Stimulated activated naive CD8-positive, alpha-beta T cell treated with anti-CD3 and anti-CD28 coated beads, Interleukin-15, amount 100 ng/mL, for 72 hours (primary cell): ENCODE results near the gene RETREG1.
"Not testable (repeated sequence)": the region's sequence is repeated elsewhere in the genome, so short reads cannot be mapped to it uniquely, and the experiment has no call there.

Source experiments
- ATAC-seq: fragments of 150-1000 bp; cut with Tn5 transposase; 2 replicates; pipeline ENCODE4 v1.10.0; 2021; ENCODE audit warnings: mild to moderate bottlenecking, moderate library complexity
- DNase-seq, 2 donors: peaks; one replicate each; pipeline ENCODE4 v3.0.0; 2021 to 2022
- H3K27ac Mint-ChIP-seq, 2 donors: one replicate each; pipeline ENCODE4 v1.8.0; 2022; ENCODE audit warnings: mild to moderate bottlenecking in 2 of 2, mixed read lengths in 2 of 2, moderate library complexity in 2 of 2
- H3K27me3 Mint-ChIP-seq: one replicate; pipeline ENCODE4 v1.8.0; 2022; ENCODE audit warnings: mixed read lengths
- H3K4me1 Mint-ChIP-seq: one replicate; pipeline ENCODE4 v1.8.0; 2022; ENCODE audit warnings: mild to moderate bottlenecking, mixed read lengths
- H3K4me3 Mint-ChIP-seq, 2 donors: one replicate each; pipeline ENCODE4 v1.8.0; 2022; ENCODE audit warnings: mild to moderate bottlenecking in 2 of 2, mixed read lengths in 2 of 2, moderate library complexity in 1 of 2
- H3K9me3 Mint-ChIP-seq, 2 donors: one replicate each; pipeline ENCODE4 v1.8.0; 2022; ENCODE audit warnings: mixed read lengths in 2 of 2

The RETREG1 gene

DNA sequence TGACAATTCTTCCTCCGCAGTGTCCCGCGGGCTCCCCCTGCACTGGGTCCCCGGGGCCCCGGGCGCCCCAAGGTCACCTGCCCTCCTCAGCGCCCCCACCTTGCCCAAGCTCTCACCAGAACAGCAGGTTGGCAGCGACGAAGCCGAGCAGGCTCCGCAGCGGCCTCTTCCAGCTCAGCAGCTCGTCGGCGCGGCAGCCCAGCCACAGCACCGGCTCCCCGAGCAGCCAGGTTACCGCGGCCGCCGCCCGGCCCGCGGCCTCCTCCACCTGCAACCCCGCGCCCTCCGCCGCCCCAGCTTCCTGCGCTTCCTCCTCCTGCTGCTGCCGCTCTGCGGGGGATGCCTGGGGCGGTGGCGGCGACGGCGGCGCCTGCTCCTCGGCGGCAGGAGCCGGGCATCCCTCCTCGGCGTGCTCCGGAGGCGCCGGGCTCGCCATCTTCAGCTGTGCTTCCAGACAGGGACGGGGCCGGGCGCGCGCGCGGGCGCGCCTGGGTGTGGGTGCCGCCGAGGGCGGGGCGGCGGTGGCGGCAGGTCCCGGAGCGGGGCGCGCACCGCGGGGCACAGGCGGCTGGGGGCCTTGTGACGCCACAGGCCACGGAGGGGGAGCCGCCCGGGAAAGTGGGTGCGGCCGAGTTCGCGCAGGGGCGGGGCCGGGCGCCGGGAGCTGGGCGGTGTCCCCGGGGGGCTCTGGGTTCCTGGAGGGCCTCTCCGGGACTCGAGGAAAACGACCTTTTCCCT lies at the start of gene RETREG1:
Gene RETREG1, minus strand, starts transcription at position 462 of the 738 bp plus-strand sequence. Its CDS starts 26 bp downstream, at position 436.
- peak; percentile 84 for ATAC-seq
- DNase-seq: peak; percentile 82 to 84
- Mint-ChIP-seq H3K27ac (peak within 1 kb of the TSS; percentile 96 to 98), H3K4me1 (peaks cover 44% of the 10 kb centered on the region), H3K4me3 (no peak within 1 kb of the TSS), H3K27me3 (no peaks in the 10 kb centered on the region), H3K9me3 (no peaks in the 10 kb centered on the region)

DNA sequence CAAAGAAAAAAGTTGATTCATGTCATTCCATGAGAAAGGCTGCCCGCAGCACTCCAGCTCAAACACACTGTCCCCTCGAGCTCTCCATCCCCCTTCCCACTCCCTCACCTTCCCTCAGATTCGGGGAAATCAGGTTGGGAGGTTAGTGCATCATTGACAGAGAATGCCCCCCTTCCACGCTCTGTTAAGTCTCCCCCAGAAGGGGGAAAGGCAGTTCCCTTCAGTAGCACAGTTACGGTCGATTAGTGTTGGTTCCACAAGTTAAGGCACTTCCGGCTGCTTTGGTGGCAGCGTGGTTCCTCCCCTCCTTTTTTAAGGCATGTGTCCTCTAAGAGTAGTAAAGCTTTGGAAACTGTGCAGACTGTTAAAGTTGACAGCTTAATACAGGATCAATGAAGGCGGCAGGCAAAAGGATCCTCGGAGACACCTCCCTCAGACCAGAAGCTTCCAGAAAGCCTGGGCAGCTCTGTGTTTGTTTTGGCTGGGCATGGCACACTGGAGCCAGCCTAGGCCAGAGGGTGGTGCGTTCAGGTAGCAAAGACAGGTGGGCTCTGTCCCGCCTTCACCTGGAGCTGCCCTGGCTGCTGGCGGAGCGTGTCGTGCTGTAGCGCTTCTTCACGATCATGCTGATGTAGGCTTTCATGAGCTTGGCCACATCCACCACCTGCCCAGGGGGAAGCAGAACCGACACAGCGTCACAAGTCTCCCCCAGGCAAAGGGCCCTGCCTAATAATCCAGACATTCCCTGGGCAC lies 49.5 kb upstream of the RETREG1 start:
- H3K27ac Mint-ChIP-seq: no peak overlapping the region
- ATAC-seq (peak; percentile 49), DNase-seq (no peak)
- H3K4me1 Mint-ChIP-seq: peaks cover 6% of the 10 kb centered on the region
- H3K4me3 Mint-ChIP-seq: no peak overlapping the region
- H3K27me3 Mint-ChIP-seq: no peaks in the 10 kb centered on the region
- no peaks in the 10 kb centered on the region for H3K9me3 Mint-ChIP-seq

DNA sequence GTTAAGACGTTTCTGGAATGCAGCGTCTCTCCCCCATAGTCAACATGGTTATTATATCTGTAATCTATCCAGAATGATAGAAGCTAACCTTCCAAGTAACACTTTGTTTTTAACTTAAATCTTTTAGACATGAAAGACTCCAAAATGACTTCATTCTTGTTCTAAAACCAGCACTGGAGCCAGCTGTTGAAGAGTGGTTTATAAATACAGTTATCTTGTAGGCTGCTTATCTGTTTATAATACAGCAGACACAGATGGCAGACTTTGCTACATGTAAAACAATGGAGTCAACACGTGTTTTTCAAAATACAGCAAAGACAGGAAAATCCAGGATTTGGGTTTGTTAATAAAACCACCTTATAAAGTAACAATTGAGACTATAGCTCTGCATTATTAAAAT lies 48.8 kb upstream of the RETREG1 start:
- ATAC-seq (no peak), DNase-seq (no peak)
- Mint-ChIP-seq H3K4me3 (no peak overlapping the region), H3K27me3 (no peaks in the 10 kb centered on the region), H3K27ac (no peak overlapping the region), H3K4me1 (peaks cover 6% of the 10 kb centered on the region), H3K9me3 (no peaks in the 10 kb centered on the region)

GRCh38 chr5:16664368-16664767 lies 47.6 kb upstream of the RETREG1 start:
- Mint-ChIP-seq H3K27me3 (no peaks in the 10 kb centered on the region), H3K27ac (no peak overlapping the region), H3K9me3 (no peaks in the 10 kb centered on the region), H3K4me3 (no peak overlapping the region), H3K4me1 (peaks cover 6% of the 10 kb centered on the region)
- no peak for ATAC-seq
- no peak for DNase-seq

DNA sequence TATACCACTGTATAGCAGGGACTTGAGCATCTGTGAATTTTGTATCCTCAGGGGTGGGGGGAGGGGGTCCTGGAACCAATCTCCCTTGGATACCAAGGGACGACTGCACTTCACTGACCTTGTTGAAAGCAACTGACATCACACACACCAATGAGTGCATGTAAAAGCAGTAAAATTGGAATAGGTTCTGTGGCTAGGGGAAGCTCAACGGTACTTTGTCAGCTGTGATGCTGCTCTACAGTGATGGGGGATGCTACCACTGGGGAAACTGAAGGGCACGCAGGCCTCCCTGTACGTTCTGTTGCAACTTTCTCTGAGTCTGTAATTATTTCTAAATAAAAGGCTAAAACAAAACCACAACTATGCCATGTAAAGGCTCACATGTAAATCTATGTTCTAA lies 47.0 kb upstream of the RETREG1 start:
- no peak overlapping the region for H3K4me3 Mint-ChIP-seq
- DNase-seq (no peak), ATAC-seq (no peak)
- no peak overlapping the region for H3K27ac Mint-ChIP-seq
- H3K9me3 Mint-ChIP-seq: no peaks in the 10 kb centered on the region
- peaks cover 6% of the 10 kb centered on the region for H3K4me1 Mint-ChIP-seq
- H3K27me3 Mint-ChIP-seq: no peaks in the 10 kb centered on the region

- H3K4me1 Mint-ChIP-seq: peaks cover 6% of the 10 kb centered on the region
- no peak overlapping the region for H3K4me3 Mint-ChIP-seq
- no peaks in the 10 kb centered on the region for H3K27me3 Mint-ChIP-seq
- DNase-seq (no peak), ATAC-seq (no peak)
- peaks cover 0 to 5% of the 10 kb centered on the region in 2 donors for H3K9me3 Mint-ChIP-seq
- no peak overlapping the region for H3K27ac Mint-ChIP-seq
Measured at GRCh38 chr5:16661713-16662112, 44.9 kb upstream of the RETREG1 start.

- H3K9me3 Mint-ChIP-seq: peaks cover 0 to 5% of the 10 kb centered on the region in 2 donors
- peaks cover under 1% of the 10 kb centered on the region for H3K4me1 Mint-ChIP-seq
- DNase-seq: no peak
- no peak overlapping the region for H3K27ac Mint-ChIP-seq
- H3K27me3 Mint-ChIP-seq: no peaks in the 10 kb centered on the region
- no peak overlapping the region for H3K4me3 Mint-ChIP-seq
- no peak for ATAC-seq
Measured at GRCh38 chr5:16660982-16661381, 44.2 kb upstream of the RETREG1 start.

DNA sequence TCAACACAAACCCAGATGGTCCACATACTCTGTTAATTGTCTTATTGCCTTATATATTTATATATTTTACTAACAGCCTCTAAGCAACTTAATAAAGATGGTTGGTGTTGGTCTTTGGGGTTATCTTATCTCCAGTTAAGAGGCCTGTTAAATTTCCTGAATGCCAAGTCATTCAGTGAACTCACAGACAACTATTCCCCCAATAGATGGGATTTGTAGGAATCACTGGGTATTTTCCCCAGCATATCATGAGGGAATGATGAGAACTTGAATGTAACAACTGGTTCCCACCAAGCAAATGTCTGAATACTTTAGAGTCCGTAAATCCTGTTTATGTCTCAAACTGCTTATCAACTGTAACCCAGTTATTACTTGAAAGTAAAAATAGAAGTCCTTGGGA lies 42.7 kb upstream of the RETREG1 start:
- Mint-ChIP-seq H3K4me1 (no peaks in the 10 kb centered on the region), H3K4me3 (no peak overlapping the region), H3K27me3 (no peaks in the 10 kb centered on the region), H3K9me3 (peaks cover 0 to 5% of the 10 kb centered on the region in 2 donors), H3K27ac (no peak overlapping the region)
- DNase-seq (no peak), ATAC-seq (no peak)

- Mint-ChIP-seq H3K4me3 (no peak overlapping the region), H3K27ac (no peak overlapping the region), H3K9me3 (peaks cover 0 to 5% of the 10 kb centered on the region in 2 donors), H3K27me3 (no peaks in the 10 kb centered on the region), H3K4me1 (no peaks in the 10 kb centered on the region)
- no peak for ATAC-seq
- no peak for DNase-seq
Measured at GRCh38 chr5:16656561-16657191, 39.9 kb upstream of the RETREG1 start.

GRCh38 chr5:16654647-16655334 lies 38.0 kb upstream of the RETREG1 start:
- DNase-seq: no peak

GRCh38 chr5:16648739-16649138 lies 31.9 kb upstream of the RETREG1 start:
- not testable (repeated sequence) for H3K27me3 Mint-ChIP-seq, ATAC-seq, H3K4me1 Mint-ChIP-seq, H3K4me3 Mint-ChIP-seq, DNase-seq, H3K27ac Mint-ChIP-seq
- peaks cover 8 to 18% of the 10 kb centered on the region in 2 donors for H3K9me3 Mint-ChIP-seq

More at GRCh38 chr5:16654647-16655334, 38.0 kb upstream of the RETREG1 start:
- no peak overlapping the region for H3K27ac Mint-ChIP-seq
- no peaks in the 10 kb centered on the region for H3K27me3 Mint-ChIP-seq
- H3K4me1 Mint-ChIP-seq: no peaks in the 10 kb centered on the region
- peaks cover 0 to 5% of the 10 kb centered on the region in 2 donors for H3K9me3 Mint-ChIP-seq
- H3K4me3 Mint-ChIP-seq: no peak overlapping the region
- ATAC-seq: peak; percentile 74

GRCh38 chr5:16644301-16644889 lies 27.6 kb upstream of the RETREG1 start:
- DNase-seq: no peak
- Mint-ChIP-seq H3K4me1 (peaks cover 8% of the 10 kb centered on the region), H3K4me3 (no peak overlapping the region), H3K27ac (peak overlapping the region in 1 of 2 donors; percentile 4), H3K27me3 (no peaks in the 10 kb centered on the region), H3K9me3 (peaks cover 8 to 18% of the 10 kb centered on the region in 2 donors)
- no peak for ATAC-seq

GRCh38 chr5:16642867-16643266 lies 26.1 kb upstream of the RETREG1 start:
- ATAC-seq: no peak
- H3K4me1 Mint-ChIP-seq: peaks cover 8% of the 10 kb centered on the region
- DNase-seq: no peak
- no peak overlapping the region for H3K27ac Mint-ChIP-seq
- no peak overlapping the region for H3K4me3 Mint-ChIP-seq
- no peaks in the 10 kb centered on the region for H3K27me3 Mint-ChIP-seq
- peaks cover 8 to 15% of the 10 kb centered on the region in 2 donors for H3K9me3 Mint-ChIP-seq

DNA sequence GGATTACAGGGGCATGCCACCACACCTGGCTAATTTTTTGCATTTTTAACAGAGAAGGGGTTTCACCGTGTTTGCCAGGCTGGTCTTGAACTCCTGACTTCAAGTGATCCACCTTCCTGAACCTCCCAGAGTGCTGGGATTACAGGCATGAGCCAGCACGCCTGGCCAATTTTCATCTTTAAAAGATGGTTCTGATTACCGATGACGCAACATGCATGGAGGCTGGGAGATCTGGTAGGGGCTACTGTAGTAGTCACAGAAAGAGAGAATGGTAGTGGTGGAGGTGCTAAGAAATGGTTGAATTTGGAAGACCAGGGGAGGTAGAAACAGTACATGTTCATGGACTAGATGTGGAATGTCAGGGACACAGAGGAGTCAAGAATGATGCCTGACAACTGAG lies 22.4 kb upstream of the RETREG1 start:
- DNase-seq: no peak
- no peaks in the 10 kb centered on the region for H3K27me3 Mint-ChIP-seq
- peaks cover 2% of the 10 kb centered on the region for H3K4me1 Mint-ChIP-seq
- peaks cover 6 to 14% of the 10 kb centered on the region in 2 donors for H3K9me3 Mint-ChIP-seq
- H3K4me3 Mint-ChIP-seq: no peak overlapping the region
- no peak overlapping the region for H3K27ac Mint-ChIP-seq
- ATAC-seq: no peak

- H3K27ac Mint-ChIP-seq: no peak overlapping the region
- no peak overlapping the region for H3K4me3 Mint-ChIP-seq
- H3K9me3 Mint-ChIP-seq: peaks cover 0 to 7% of the 10 kb centered on the region in 2 donors
- H3K4me1 Mint-ChIP-seq: peaks cover 63% of the 10 kb centered on the region
- no peaks in the 10 kb centered on the region for H3K27me3 Mint-ChIP-seq
- no peak for DNase-seq
- no peak for ATAC-seq
Measured at GRCh38 chr5:16628376-16628775, 11.6 kb upstream of the RETREG1 start.
